GF-D8 (cell line): ENCODE measurements around the gene SLC38A5.
"Not testable (repeated sequence)": the region's sequence is repeated elsewhere in the genome, so short reads cannot be mapped to it uniquely, and the experiment has no call there.

Experiments
- DNase-seq: peaks from one replicate; lab custom pipeline; 2025; lab: John Stamatoyannopoulos, UW

SLC38A5 gene

DNA sequence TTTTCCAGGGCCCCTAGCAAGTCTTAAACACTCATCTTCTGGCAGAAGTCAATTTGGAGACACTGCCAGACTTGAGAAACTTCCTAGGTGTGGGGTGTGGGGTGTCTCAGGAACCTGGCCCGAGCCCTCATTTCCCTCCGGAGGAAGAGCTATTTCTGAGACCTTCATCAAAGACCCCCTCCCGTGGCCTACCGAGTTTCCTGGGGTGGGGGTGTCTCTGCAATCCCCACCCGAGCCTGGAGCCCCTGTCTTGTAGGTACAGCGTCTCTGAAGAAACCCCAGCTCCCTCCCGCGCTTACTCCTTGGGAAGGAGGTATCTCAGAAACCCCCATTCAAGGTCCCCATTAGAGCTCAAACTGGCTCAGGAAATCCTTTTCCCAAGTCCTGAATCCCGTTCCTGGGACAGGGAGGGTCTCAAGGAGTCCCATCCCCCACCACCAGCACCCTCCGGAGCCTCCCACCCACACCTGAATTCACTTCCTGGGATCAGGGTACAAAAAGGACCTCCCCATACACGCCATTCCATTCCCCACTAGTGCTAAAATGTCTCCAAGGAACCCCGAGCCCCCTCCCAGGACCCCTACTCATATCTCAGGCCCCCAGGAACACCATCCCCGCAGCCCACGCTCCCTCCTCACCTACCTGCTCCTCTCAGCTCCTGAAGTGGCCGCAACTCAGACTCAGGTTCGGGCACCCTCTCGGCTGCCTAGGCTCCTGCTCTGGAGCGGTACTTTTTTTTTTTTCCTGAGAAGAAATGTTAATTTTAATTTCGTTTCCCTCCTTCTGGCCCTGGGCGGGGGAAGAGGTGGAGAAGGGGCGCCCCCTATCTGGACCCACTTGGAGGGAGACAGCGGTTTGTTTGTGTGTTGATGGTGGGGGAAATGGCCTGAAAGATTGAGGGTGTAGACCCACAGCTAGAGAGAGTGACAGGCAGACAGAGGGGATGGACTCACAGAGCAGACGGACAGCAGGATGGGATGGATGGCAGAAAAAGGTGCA is 1.1 kb downstream of the SLC38A5 start:
- DNase-seq: peak; percentile 1

DNA sequence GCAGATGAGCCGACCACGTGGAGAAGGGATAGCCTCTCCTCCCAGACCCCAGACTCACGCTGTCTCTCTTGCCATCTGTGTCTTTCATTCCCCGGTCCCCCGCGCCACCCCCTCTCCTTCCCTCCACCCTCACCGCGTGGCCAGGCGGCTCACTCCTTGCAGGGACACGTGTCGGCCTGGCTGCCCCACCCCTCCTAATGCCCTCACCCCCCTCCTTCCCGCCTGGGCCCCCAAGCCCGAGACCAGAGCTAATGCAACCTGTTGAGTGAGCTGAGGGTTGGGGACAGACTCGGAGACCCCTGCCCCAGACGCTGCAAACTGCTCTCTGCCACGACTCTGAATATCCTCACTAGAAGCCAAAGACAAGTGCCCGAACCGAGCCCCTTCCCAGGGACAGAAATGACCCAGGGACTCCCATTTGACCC is 1.8 kb downstream of the SLC38A5 start:
- DNase-seq: peak; percentile 0

DNA sequence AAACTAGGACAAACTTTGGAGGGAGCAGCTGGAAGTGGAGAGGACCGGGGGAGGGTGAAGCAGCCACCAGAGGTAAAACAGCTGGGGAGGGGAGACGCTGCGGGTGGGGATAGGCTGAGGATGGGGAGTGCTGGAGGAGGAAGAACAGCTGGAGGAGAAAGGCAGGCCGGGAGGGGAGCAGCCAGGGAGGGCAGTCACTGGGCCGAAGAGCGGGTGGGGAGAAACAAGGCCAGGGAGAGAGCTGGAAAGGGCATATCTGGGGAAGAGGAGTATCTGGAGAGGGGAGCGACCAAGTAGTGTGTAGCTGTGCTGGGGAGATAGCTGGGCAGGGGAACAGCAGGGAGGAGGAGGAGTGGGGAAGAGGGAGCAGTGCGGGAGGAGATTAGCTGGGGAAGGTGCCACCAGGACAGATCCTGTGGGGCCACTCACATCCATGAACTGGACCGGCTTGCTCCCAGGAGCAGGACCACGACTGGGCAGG is 2.7 kb downstream of the SLC38A5 start:
- no peak for DNase-seq

DNA sequence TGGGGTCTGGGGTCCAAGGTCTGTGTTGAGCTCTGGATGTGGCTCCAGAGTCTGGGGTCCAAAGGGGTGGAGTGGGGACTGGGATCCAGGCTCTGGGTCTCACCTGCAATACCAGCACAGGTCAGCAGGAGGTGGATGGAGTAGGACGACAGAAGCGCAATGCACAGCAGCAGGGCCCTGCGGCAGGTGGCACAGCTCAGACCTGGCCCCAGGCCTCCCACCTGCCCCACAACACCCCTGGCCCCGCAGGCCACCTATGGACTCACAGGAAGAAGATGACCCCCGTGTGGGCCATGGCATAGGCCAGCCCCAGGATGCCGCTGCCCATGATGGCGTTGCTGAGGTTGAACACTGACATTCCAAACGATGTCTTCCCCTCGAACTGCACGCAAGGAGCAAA is 3.4 kb downstream of the SLC38A5 start:
- DNase-seq: no peak

DNA sequence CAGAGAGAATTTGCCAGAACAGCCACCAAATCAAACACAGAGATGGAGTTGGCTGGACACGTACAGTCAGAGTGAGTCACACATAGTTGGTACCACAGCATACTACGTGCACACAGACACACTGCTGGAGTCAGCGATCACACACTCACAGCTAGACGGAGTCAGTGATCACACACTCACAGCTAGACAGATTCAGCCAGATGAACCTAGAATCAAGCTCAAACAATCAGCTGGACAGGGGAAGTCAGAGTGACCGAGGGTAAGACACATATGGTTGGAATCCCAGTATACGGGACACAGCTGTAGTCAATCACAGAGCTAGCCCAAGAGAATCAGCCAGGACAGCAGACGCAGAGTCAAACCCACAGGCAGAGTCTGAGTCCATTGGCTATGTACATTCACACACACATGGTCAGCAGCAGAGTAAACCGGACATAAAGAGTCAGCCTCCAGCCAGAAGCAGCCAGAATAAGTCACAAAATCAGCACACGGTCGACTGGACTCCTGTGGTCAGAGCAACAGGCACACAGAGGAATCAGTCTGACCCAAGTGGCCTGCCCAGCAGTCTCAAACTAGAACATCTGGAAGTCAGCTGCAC is 4.6 kb downstream of the SLC38A5 start:
- no peak for DNase-seq

DNA sequence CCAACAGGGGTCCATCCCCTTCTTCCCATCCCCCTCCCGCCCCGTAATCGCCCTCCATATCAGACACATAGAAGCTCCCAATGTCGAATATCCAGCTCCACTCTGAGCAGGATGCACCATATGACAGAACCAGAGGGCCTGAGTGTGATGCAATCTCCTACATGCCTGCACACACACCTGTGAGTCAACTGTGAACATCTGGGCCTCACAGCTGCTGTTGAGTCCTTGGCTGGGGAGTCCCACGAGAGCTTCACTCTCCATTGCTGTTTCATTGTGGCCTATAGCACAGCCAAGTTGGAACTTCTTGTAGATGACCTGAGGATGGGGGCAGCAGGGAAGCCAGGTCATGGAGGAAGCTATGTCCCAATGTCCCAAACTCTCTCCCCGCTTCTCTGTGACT is 8.2 kb downstream of the SLC38A5 start:
- no peak for DNase-seq

DNA sequence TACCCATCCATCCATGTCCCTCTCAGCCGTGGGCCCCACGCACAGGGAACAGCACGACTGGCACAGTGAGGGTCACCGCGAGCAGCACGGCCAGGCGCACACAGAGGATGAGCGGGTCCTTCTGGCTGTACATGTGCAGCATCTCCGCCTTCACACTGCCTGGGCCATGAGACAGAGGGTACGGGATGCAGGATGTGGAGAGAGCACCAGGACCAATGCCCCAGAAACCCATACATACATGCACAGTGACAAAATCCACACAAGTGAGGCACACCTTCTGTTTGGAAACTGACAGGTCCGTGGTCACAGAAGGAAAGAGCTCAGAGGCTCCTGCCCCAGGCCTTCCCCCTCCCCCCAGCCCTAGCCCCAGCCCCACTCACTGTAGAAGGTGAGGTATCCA is 9.5 kb downstream of the SLC38A5 start:
- no peak for DNase-seq

DNA sequence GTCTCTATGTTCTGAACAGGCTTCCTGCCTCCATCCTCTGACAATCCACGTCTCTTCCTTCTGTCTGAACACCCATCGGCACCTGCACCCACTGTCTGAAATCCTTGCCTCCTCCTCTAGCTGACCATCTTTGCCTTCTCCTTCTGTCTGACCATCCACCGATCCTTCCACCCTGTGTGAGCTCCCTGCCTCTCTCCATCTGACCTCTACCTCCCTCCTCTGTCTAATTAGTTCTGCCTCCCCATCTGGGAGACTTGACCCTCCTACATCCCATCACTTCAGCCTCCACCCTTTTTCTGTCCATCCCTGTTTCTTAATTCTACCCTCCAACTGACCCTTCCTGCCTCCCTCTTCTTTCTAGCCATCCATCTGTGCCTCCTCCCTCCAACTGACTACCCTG is 10.0 kb downstream of the SLC38A5 start:
- no peak for DNase-seq

DNA sequence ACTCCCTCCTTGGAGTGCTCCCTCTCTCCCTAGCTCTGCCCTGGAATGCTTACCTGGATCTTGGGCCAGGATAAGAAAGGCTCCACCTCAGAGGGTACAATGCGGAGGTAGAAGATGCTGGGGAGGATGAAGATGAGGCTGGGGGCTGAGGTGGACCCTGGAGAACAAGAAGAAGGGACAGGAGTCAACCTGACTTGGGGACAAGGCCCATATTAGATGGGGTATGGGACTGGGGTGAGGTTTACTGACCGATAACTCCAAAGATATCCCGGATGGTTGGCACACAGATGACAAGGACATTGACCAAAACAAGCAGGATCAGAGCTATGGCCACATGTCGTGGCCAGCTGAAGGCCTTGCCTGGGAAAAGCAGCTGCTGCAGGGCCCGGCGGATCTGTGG is 10.6 kb downstream of the SLC38A5 start:
- DNase-seq: no peak

DNA sequence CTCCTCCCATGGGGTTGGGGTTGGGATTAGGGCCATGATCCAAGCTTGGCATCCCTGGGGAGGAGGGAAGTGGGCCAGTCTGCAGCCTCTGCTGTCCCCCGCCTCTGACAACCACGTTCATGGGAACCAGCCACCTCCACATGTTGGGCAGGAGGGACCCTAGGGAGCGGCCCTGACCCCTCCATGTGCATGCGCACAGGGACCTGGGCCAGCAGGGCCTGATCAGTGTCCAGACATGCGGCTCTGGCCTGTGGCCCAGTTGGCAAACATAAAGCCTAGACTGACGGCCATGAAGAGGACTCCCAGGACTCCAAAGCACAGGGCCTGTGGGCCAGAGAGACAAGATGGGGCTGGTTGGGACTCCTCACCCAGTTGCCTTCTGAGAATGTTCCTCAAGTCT is 11.3 kb downstream of the SLC38A5 start:
- no peak for DNase-seq

DNA sequence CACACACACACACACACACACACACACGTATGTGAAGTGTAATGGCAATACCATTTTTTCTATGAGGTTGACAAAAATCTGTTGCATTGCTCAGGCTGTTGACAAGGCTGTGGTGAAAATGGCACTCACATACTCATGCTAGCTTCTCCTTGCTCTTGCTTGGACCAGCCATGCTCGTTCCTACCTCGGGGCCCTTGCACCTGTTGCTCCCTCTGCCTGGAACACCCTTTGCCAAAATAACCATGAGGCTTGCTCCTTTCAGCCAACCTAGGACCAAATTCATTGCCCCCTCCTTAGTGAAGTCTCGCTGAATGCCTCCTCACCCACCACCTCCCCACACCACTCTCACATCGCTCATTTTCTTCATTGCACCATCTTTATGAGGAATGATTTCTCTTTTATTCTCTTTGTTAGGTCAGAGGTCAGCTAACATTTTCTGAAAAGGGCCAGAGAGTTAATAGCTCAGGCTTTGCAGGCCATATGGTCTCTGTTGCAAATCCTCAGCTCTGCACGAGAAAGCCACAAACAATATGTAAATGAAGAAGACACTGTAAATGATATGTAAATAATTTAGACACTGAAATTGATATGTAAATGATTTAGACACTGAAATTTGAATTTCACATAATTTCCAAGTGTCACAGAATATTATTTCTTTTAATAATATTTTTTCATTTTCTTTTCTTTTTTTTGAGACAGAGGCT is 13.3 kb downstream of the SLC38A5 start:
- no peak for DNase-seq

DNA sequence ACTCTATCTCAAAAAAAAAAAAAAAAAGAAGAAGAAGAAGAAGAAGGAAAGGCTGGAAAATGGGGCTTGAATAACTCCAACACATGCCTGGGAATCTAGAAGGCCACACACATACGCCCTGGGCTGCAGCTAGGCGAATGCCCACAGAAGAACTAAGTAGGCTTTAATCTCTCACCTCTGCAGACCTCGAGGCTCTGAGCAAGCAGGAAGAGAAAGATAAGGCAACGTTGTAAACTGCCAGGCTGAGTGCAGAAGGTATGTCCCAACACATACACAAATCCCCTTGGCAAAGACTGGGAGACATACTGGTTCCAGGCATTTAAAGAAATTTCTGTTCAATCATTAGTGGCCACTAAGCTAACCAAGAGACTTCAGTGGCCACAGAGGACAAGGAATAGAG is 18.4 kb downstream of the SLC38A5 start:
- no peak for DNase-seq

DNA sequence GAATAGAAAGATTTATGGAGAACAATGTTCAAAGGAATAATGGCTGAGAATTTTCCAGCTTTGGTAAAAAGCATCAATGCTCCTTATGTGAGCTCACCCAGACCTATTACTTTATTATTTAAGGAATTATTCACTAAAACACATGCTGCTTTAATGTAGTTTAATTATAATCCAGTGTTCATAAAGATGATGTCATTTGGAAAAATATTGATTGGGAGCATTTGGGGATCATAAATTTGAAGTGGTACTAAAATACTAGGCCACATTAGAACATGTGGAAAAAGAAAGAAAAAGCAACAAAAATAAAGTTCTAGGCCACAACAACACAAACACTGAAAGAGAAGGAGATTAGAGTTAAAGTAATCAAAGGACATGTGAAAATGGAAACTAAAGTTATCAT is 20.0 kb downstream of the SLC38A5 start:
- DNase-seq: no peak

DNA sequence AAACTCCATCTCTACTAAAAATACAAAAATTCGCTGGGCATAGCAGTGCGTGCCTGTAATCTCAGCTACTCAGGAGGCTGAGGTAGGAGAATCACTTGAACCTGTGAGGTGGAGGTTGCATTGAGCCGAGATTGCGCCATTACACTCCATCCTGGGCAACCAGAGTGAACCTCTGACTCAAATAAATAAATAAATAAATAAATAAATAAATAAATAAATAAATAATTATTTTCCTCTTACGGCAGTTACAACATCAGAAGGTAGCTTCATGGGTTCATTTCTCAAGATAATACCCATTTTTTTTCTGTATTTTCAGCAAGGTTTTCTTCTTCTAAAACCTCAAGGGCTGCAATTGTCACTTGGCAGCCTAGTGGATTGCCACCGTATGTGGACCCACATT is 22.9 kb downstream of the SLC38A5 start:
- not testable (repeated sequence) for DNase-seq

DNA sequence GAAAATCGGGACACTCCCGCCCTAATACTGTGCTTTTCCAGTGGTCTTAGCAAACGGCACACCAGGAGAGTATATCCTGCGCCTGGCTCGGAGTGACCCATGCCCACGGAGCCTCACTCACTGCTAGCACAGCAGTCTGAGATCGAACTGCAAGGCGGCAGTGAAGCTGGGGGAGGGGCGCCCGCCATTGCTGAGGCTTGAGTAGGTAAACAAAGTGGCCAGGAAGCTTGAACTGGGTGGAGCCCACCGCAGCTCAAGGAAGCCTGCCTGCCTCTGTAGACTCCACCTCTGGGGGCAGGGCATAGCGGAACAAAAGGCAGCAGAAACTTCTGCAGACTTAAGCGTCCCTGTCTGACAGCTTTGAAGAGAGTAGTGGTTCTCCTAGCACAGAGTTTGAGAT is 36.3 kb downstream of the SLC38A5 start:
- DNase-seq: not testable (repeated sequence)

DNA sequence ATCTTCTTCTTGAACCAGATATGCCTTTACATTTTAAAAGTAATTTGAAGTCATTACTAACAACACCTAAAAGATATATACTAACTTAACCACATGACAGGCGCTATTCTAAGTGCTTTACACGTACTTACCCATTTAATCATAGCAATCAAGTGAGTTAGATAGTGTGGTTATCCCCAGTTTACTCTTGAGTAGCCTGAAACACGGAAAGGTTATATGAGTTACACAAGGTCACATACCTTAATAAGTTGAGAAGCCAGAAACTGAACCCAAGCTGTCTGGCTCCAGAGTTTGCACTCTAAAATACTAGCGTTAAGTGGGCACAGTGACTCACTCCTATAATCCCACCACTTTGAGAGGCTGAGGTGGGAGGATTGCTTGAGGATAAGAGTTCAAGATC is 39.9 kb downstream of the SLC38A5 start:
- not testable (repeated sequence) for DNase-seq

DNA sequence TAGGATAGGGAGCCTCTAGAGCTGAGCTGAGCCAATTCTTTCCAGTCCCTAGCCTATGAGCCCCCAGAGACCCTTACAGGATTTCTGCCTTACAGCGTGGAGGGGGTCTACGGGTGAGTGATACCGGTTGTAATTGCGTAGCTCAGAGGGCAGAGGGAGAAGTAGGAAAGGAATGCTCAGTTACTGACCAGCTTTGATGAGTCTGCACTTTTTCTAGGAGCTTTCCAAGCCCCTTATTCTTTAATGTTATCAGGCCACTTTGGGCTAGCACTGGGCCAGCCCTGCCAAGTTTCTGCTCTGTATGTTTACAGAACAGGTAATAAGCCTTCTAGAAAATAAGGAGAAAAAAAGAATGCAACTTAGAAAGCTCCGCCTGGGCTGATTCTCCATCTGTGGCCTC is 40.5 kb downstream of the SLC38A5 start:
- DNase-seq: not testable (repeated sequence)

DNA sequence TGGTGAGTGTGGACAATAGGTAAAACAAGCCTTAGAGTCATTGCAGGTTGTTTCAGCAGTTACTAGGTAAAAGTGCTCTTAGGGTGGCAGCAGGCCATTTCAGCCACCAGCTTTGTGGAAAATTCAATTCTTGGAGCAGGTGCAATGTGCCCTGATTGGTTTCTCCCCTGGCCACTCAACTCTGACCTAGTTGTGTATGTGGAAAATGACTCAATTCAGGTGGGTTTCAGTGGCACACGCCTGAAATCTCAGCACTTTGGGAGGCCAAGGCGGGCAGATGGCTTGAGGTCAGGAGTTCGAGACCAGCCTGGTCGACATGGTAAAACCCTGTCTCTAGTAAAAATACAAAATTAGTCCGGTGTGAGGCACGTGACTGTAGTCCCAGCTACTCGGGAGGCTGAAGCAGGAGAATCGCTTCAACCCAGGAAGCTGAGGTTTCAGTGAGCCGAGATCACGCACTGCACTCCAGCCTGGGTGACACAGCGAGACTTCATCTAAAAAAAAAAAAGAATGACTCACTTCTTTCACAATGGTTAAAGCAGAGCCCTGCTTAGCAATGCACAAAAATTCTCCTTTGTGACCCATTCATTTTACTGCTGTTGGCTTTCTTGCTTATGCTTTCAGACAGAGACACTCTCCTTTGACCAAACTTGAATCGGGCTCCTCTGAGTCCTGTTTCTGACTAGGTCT is 42.9 kb downstream of the SLC38A5 start:
- not testable (repeated sequence) for DNase-seq

DNA sequence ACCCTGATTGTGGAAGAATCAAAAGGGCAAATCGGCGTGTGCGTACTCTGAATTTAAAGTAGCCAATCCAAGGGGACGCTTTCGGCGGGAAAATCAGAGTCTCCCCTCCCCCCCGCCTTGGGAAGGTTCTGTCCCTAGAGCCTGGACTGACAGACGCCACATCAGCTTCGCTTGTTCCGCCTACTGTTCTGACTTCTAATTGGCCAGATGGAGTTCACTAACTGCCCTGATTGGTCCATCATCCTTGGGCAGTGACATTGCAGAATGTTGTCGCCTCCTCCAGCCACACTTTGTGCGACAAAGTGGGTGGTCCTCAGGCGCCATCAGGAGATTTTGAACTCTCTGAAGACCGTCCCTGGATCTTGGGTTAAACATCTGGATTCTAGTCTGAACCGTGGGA is 58.2 kb downstream of the SLC38A5 start, which contains the start of gene SSX4B:
SSX4B (minus strand) TSS at position 101 of the 400 bp plus-strand sequence. CDS start 588 bp downstream, outside the sequence.
- DNase-seq: not testable (repeated sequence)
